Hypothalamus (tissue), 51 donors: Measurements from ENCODE around the gene CCIN.
"Not testable (repeated sequence)": the region's sequence is repeated elsewhere in the genome, so short reads cannot be mapped to it uniquely, and the experiment has no call there.

Experiments used
- DNase-seq, 51 donors: peaks; one replicate each; lab custom pipeline; 2025; lab: John Stamatoyannopoulos, UW

CCIN gene

DNA sequence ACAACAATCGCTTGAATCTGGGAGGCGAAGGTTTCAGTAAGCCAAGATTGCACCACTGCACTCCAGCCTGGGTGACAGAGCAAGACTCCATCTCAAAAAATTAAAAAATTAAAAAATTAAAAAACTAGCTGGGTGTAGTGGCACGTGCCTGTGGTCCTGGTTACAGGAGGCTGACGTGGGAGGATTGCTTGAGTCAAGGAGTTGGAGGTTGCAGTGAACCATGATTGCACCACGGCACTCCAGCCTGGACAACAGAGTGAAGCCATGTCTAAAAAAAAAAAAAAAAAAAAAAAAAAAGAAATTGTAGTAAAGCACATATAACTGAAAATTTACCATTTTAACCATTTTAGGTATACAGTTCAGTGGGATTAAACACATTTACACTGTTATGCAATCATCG, 13.1 kb upstream of the CCIN start:
- no peak for DNase-seq

DNA sequence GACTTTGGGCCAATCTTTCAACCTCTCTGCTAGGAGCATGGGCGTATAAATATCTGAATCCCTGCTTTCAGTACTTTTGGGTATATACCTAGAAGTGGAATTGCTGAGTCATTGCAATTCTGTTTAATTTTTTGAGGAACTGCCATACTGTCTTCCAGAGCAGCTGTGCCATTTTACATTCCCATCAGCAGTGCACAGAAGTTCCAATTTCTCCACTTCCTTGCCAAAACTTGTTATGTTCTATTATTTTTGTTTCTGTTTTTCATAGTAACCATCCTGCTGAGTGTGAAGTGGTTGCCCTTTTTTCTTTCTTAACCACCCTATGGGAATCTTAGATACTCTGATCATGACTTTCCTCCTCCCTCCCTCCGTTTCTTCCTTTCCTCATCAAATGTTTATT, 11.1 kb upstream of the CCIN start:
- DNase-seq = no peak

DNA sequence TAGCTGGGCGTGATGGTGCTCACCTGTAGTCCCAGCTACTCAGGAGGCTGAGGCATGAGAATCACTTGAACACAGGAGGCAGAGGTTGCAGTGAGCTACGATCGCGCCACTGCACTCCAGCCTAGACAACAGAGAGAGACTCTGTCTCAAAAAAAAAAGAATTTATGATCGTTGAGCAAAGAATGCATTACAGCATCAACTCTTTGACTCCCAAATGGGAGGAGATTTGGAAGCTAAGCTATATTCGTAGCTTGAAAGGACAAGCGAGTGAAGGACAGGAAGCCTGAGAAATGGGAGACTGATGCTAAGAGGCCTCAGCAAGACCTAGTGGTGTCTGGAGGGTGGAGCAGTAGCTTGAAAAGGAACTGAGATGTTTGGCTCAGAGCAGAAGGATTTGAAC, 10.3 kb upstream of the CCIN start:
- DNase-seq = no peak

DNA sequence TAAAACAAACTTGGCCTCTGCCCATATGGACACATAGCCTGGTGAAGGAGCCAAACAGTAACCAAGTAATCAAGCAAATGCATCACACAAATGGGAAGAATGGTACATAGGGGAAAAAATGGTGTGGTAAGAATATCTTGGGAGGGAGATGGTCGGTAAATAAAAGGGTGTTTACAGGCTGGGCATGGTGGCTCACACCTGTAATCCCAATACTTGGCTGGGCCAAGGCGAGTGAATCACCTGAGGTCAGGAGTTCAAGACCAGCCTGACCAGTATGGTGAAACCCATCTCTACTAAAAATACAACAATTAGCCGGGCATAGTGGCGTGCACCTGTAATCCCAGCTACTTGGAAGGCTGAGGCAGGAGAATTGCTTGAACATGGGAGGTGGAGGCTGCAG, 9.7 kb upstream of the CCIN start:
- DNase-seq = not testable (repeated sequence)

DNA sequence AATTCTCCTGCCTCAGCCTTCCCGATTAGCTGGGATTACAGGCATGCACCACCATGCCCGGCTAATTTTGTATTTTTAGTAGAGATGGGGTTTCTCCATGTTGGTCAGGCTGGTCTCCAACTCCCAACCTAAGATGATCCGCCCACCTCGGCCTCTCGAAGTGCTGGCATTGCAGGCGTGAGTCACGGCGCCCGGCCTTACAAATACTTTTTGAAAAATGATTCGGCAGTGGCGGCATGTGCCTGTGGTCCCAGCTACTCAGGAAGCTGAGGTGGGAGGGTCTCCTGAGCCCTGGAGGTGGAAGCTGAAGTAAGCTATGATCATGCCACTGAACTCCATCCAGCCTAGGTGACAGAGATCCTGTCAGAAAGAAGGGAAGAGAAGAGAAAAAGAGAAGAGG, 9.1 kb upstream of the CCIN start:
- DNase-seq = not testable (repeated sequence)

DNA sequence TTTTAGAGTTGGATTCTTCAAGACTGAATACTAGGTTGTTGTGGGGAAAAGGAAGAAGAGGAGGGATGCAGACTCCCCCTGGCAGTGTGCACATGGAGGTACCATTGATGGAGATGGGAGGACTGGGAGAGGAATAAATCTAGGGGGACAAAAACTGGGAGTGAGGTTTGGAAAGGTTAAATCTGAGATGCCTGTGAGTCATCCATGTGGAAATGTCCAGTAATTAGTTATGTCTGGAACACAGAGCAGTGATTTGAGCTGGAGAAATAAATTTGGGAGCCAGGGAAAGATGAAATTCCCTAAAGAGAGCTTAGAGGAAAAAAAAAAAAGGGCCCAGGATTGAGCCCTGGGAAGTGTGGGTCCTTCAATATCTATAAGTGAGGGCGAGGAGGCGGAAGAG, 8.0 kb upstream of the CCIN start:
- DNase-seq = no peak

DNA sequence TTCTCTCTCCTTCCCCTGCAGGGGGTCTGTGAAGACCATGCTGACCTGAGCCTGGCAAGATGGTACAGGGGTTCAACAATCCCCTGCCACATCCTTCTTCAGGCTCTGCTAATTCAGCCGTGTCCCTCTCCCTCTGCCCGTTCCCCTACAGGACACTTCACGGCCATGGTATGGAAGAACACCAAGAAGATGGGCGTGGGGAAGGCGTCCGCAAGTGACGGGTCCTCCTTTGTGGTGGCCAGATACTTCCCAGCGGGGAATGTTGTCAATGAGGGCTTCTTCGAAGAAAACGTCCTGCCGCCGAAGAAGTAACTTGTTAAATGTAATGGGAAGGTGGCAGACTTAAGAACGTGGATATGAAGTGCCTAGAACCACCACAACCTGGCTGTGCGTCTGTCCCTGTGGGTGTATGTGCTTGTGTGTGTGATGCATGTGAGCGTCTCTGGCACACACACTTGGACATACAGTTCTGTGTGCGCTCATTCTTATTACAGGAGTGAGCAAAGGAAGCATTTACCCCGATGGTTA, 6.9 kb upstream of the CCIN start:
- no peak for DNase-seq

DNA sequence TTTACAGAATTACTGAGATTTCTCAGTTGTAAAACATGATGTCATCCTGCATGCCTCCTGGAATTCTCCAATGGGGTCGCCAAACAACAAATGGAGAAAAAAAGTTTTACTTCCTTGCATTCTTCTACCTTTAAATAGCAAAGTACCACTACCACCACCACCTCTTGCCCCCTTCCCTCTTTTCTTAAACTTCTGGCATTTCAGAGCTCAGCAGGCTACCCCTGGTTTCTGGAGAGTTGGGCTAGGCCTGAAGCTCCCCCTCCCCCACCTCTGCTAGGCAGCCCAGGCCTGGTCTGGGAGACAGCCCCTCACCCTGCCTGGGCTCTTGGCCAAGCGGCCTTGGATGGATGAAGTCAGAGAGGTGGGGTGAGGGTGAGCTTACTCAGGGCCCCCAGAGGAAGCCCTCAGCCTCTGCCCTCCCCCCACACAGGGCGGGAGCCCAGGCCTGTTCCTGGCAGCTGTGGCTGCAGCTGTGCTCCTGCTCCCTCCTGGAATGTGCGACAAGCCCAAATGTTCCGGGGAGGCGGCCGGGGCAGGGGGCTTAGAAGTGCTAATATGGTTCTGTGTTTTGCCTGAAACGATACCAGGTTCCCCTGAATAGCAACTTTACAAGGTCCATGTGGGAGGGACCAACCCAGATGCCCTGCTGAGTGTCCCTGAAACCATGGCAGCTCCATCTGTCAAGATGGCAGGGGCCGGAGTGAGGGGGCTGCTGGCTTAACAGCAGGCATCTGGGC, 6.0 kb upstream of the CCIN start:
- peak in 40 of 51 donors; percentile 17 to 82 (median 54) for DNase-seq

DNA sequence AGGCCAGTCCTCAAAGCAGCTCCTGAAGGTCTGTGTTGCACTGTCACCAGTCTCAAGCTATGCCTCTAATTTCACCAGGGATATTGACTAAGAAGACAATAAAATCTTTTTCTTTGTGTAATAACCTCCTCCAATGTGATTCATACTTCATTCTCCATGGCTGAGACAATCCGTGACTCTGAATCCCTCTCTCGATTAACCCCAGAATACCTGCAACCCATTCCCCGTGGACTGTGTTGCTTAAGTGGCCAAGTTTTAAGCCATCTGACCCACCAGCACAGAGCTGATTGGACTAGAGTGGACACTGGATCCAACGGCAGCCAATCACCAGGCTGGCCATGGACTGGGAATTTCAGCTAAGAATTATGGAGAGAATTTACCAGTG, 5.4 kb upstream of the CCIN start:
- DNase-seq = peak in 1 of 51 donors; percentile 65

DNA sequence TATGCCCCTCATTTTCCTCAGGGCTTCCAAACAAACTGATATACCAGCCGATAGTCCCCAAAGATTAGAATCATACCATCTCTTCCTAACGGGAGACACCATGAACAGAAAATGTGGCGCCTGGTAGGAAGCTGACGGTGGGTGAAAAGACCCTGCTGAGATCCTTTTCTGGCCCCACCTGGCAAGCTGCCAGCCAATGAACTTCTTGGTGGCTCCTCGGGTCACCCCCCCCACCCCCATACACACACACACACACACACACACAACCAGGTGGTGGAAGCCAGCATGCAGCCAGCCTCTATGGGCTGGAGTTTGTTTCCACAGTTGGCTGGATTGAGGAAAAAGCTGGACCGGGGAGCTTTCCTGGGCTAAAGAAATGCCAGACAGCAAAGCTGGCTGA, 4.8 kb upstream of the CCIN start:
- no peak for DNase-seq

DNA sequence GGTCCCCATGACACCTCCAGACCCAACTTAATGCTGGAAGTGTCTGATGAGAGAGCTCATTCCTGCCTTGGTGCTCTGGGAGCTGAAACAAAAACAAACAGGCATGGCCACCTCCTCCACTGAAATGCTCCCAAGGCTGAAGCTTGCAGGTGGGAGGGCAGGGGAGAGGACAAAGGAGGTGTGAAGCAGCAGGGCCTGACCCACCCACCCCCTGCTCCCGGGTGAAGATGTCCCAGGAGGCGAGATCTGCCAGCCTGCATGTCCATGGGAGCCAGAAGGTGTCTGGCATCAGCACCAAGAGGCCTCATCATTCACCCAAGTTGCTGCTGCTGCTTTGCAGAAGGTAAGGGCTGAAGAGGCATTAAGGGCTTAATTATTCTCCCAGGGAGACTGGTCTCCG, 4.2 kb upstream of the CCIN start:
- DNase-seq = no peak

DNA sequence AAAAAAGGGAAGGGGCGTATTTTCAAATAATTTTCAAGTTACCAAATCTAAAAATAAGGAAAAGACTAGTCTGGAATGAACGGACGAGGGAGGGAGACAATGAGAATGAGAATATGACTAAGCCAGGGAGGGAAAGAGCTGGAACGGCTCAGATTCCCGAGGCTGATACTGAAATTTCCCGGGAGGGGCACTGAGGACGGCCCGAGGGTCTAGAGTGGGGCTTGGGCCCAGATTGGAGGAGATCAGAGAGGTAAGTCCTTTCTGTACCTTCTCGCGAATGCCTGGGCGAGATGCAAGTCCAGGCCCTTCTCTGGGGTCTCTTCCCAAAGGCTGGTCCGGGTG, 3.4 kb upstream of the CCIN start:
- peak in 1 of 51 donors; percentile 72 for DNase-seq

DNA sequence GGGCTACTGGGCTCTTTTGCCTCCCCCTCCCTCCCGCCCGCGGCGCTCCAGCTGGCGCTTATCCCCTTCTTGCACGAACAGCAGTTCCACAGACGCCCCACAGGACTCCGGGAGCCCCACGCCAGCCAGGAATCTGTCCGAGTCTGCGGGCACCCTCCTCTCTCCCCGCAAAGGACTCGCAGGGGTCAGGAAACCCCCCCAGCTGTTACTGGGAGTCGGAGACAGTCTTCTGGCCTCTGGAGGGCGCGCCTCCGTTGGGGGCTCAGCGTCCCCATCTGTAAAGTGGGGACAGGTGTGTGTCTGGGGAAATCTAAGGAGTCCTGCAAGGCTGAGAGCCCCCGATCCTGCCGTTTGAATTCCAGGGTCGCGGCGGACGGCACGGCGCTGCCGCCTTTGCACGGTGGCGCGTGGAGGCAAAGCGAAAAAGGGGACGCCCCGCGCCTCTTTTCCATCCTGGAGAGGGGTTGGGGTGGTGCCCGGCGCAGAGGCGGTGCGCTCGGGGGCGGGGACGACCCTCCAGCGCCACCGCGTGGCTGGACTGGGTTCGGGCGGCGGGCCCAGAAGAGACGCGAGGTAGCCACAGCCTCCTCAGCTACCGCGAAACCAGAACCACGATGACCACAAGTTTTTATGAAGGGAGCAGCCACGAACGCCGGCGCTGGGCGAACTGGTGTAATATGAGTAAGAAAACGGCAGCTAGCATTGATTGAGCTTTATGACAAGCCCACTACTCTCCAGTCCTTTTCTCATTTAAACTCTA, 2.8 kb upstream of the CCIN start:
- peak in 47 of 51 donors; percentile 23 to 92 (median 71) for DNase-seq

DNA sequence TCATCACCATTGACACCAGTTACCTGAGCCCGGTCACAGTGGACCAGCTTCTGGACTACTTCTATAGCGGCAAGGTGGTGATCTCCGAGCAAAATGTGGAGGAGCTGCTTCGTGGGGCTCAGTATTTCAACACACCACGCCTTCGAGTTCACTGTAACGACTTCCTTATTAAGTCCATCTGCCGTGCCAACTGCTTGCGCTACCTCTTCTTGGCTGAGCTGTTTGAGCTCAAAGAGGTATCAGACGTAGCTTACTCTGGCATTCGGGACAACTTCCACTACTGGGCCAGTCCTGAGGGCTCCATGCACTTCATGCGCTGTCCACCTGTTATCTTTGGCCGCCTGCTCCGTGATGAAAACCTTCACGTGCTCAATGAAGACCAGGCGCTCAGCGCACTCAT, 520 bp downstream of the CCIN start:
- DNase-seq = no peak

DNA sequence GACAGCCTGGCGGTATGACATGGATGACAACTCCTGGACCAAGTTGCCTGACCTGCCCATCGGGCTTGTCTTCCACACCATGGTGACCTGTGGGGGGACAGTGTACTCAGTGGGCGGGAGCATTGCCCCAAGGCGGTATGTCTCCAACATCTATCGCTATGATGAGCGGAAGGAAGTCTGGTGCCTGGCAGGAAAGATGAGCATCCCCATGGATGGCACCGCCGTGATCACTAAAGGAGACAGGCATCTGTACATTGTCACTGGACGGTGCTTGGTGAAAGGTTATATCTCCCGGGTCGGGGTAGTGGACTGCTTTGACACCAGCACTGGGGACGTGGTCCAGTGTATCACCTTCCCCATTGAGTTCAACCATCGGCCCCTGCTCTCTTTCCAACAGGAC, 1.3 kb downstream of the CCIN start:
- DNase-seq = no peak

DNA sequence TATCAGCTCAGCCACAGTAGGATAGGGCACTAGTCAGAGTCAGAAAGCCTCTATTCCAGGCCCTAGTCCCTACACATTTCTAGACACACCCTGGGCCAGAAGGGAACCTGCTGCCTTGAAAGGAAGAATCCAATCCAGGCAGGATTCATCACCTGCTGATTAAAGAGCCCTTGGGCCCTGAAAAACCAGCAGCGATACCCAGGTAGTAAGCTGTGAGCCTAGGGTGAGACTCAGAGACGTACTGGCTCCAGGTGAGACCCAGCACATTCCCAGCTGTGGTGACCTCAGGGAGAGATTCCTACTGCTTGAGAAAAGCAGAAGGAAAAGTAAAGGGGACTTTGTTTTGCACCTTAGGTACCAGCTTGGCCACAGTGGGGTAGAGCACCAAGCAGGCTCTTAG, 4.7 kb downstream of the CCIN start:
- DNase-seq = no peak

DNA sequence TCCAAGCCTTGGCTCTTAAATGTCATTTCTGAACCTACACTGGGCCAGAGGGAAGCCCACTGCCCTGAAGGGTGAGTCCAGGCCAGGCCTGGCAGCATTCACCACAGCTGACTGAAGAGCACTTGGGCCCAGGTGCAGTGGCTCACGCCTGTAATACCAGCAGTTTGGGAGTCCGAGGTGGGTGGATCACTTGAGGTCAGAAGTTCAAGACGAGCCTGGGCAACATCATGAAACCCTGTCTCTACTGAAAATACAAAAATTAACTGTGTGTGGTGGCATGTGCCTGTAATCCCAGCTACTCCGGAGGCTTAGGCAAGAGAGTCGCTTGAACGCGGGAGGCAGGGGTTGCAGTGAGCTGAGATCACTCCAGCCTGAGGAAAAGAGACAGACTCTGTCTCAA, 5.1 kb downstream of the CCIN start:
- no peak for DNase-seq

DNA sequence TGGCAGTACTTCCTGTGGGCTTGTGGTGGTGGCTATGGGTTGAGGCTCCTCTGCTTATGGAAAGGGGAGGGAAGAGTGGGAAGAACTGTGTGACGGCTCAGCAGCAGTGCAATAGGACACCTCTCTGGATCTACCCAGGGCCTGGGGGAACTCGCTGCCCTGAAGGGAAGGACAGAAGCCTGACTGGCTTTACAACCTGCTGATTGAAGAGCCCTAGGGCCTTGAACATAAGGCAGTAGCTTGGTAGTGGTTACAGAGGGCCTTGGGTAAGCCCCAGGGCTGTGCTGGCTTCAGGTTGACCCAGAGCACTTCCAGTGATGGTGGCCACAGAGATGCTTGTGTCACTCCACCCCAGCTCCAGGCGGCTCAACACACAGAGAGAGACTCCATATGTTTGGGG, 5.5 kb downstream of the CCIN start:
- no peak for DNase-seq

DNA sequence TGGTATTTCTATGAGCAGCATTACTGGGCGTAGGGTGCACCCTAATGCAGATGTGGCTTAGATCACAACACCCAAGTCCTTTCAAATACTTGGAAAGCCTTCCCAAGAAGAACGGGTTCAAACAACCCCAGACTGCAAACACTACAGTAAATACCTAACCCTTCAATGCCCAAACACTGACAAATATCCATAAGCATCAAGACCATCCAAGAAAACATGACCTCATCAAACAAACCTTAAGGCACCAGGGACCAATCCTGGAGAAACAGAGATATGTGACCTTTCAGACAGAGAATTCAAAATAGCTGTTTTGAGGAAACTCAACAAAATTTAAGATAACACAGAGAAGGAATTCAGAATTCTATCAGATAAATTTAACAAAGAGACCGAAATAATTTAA, 6.0 kb downstream of the CCIN start:
- DNase-seq = not testable (repeated sequence)

DNA sequence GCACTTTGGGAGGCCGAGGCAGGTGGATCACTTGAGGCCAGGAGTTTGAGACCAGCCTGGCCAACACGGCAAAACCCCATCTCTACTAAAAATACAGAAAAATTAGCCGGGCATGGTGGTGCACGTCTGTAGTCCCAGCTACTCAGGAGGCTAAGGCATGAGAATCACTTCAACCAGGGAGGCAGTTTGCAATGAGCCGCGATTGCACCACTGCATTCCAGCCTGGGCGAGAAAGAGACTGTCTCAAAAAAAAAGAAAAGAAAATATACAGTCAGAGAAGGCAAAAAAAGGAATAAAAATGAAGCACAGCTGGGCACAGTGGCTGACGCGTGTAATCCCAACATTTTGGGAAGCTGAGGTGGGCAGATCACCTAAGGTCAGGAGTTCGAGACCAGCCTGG, 7.3 kb downstream of the CCIN start:
- not testable (repeated sequence) for DNase-seq

DNA sequence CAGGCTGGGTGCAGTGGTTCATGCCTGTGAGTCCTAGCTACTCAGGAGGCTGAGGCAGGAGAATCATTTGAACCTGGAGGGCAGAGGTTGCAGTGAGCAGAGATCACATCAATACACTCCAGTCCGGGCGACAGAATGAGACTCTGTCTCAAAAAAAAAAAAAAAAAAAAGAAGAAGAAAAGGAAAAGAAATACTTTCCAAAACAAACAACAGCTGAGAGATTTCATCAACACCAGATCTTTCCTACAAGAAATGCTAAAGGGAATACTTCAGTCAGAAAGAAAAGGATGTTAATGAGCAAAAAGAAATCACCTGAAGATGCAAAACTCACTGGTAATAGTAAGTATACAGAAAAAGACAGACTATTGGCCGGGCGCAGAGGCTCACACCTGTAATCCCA, 8.4 kb downstream of the CCIN start:
- no peak for DNase-seq

DNA sequence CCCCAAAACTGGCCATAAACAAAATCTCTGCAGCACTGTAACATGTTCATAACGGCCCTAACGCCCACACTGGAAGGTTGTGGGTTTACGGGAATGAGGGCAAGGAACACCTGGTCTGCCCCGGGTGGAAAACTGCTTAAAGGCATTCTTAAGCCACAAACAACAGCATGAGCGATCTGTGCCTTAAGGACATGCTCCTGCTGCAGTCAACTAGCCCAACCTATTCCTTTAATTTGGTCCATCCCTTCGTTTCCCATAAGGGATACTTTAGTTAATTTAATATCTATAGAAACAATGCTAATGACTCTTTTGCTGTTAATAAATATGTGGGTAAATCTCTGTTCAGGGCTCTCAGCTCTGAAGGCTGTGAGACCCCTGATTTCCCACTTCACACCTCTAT, 11.1 kb downstream of the CCIN start:
- not testable (repeated sequence) for DNase-seq
